SK-N-SH (cell line): ENCODE data around the gene LAMP2.

Experiments
- POLR2AphosphoS5 ChIP-seq: IDR thresholded peaks from 2 replicates; pipeline ENCODE4 v1.6.1; 2012; ENCODE audit warnings: low read depth, low read length
- RXRA ChIP-seq: IDR thresholded peaks from 2 replicates; pipeline ENCODE4 v1.4.0; 2012; ENCODE audit warnings: low read depth, mild to moderate bottlenecking, borderline replicate concordance
- TF ChIP-seq, protein P1 (sequence below): fragments of 200-600 bp; sonication (generic); IDR thresholded peaks from 2 replicates; pipeline ENCODE4 v1.6.1; 2017; ENCODE audit warnings: antibody characterized with exemption, mild to moderate bottlenecking, moderate library complexity
- TF ChIP-seq, protein P2 (sequence below): IDR thresholded peaks from 2 replicates; pipeline ENCODE4 v1.4.0; 2012; ENCODE audit warnings: low read depth, borderline replicate concordance

DNA sequence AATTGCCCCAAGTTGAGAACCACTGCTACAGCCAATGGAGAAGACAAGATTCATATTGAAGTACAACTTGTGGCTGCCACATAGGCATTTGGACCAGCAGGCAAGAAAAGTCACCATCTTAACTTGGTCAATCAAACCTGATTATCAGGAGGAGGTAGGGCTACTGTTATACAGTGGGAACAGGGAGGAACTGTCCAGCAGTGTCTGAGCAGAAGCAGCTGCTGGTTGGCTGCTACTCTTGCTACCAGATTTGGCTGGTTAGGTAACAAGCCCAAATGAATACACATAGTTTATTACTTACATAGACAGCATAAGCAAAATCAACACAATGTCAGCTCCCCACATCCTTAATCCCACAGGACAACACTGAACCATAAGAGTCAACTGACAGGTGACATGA lies 67.8 kb downstream of the LAMP2 start:
- TF ChIP-seq POLR2AphosphoS5 (no peak), RXRA (no peak)
- TF ChIP-seq, protein P1, sequence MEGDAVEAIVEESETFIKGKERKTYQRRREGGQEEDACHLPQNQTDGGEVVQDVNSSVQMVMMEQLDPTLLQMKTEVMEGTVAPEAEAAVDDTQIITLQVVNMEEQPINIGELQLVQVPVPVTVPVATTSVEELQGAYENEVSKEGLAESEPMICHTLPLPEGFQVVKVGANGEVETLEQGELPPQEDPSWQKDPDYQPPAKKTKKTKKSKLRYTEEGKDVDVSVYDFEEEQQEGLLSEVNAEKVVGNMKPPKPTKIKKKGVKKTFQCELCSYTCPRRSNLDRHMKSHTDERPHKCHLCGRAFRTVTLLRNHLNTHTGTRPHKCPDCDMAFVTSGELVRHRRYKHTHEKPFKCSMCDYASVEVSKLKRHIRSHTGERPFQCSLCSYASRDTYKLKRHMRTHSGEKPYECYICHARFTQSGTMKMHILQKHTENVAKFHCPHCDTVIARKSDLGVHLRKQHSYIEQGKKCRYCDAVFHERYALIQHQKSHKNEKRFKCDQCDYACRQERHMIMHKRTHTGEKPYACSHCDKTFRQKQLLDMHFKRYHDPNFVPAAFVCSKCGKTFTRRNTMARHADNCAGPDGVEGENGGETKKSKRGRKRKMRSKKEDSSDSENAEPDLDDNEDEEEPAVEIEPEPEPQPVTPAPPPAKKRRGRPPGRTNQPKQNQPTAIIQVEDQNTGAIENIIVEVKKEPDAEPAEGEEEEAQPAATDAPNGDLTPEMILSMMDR, result no peak
- TF ChIP-seq, protein P2, sequence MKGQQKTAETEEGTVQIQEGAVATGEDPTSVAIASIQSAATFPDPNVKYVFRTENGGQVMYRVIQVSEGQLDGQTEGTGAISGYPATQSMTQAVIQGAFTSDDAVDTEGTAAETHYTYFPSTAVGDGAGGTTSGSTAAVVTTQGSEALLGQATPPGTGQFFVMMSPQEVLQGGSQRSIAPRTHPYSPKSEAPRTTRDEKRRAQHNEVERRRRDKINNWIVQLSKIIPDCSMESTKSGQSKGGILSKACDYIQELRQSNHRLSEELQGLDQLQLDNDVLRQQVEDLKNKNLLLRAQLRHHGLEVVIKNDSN, result no peak
